IPS DF 4.7 (cell line): ENCODE measurements around the gene ADCY4.

Experiments
- DNase-seq: peaks from one replicate; pipeline ENCODE4 v3.0.0-alpha.2; 2013; ENCODE audit warnings: low spot score; ENCODE audit errors: extremely low read depth

ADCY4 gene

GRCh38 chr14:24317141-24317928, 17.5 kb downstream of the ADCY4 start:
- DNase-seq, result no peak

- no peak for DNase-seq
Measured at GRCh38 chr14:24316597-24316950, 18.3 kb downstream of the ADCY4 start.

DNA sequence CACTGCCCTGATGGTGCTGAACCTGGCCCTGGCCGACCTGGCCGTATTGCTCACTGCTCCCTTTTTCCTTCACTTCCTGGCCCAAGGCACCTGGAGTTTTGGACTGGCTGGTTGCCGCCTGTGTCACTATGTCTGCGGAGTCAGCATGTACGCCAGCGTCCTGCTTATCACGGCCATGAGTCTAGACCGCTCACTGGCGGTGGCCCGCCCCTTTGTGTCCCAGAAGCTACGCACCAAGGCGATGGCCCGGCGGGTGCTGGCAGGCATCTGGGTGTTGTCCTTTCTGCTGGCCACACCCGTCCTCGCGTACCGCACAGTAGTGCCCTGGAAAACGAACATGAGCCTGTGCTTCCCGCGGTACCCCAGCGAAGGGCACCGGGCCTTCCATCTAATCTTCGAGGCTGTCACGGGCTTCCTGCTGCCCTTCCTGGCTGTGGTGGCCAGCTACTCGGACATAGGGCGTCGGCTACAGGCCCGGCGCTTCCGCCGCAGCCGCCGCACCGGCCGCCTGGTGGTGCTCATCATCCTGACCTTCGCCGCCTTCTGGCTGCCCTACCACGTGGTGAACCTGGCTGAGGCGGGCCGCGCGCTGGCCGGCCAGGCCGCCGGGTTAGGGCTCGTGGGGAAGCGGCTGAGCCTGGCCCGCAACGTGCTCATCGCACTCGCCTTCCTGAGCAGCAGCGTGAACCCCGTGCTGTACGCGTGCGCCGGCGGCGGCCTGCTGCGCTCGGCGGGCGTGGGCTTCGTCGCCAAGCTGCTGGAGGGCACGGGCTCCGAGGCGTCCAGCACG, 18.9 kb downstream of the ADCY4 start:
- no peak for DNase-seq

- DNase-seq, result no peak
Measured at GRCh38 chr14:24315243-24315806, 19.5 kb downstream of the ADCY4 start.

DNA sequence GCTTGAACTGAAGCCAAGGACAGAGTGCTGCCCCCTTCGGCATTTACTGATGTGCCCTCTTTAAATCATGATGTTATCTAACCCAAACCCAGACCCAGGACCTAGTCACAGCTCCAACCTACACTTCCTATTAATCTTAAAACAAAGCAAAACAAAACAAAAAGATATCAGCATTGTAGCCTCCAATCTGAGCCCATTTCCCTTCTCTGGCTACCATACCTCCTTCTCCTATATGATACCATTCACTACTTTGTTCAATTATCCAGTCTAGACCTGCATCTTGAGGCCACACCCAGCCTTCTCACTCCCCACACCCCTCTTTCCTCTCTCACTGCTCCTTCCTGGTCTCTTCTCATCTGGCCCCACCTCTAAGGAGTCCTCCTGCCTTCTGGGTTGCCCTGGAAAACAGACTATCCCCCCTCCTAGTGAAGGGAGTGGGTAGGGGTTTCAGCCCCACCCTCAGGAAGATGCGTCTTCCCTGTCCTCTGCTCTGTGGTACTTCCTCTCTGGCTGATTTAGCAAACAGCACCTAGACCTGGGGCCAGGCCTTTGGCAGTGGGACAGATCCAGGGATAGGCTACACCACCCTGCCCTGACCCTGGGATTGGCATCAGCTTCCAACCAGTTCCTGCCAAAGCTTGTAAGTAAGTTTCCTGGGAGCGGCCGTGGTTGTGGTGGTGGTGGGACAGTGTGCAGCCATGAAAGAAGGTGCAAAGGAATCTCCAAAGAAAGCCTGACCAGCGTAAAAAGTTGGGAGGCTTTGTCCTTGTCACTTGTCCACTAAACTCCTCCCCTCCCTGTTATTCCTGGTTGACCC, 20.3 kb downstream of the ADCY4 start:
- no peak for DNase-seq

- no peak for DNase-seq
Measured at GRCh38 chr14:24313913-24314312, 21.0 kb downstream of the ADCY4 start.

DNA sequence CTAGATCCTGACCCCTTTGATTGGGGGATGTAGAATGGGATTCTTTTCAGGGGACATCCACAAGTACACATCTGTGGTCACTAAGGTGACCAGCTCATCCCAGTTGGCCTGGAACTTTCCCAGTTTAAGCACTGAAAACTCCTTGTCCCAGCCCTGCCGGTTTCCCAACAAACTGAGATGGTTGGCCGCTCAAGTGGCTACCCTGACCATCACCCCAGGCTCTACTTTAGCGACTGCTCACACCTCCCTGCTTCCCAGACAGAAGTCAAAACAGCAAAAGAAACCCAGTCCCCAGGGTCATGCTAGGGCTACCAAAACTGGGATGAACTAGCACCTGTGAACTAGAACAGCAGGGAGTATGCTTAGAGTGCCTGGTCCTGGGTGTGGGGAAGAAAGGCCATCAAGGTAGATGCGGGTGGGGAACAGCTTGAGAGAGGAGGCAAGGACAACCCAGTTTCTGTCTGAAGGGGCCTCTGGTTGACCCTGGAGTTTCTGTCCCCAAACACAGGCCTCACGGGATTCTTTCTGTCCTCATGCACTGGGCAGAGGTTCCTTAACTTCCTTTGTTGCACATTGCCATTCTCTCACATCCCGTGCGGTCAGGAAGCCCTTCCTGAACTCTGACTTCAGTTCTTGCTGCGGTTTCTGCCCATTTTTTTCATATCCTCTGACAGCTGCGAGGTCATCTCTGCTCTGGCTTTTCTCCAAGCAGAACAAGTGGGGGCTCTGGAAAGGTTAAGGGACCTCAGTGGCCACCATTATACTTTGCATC, 21.9 kb downstream of the ADCY4 start:
- no peak for DNase-seq

- no peak for DNase-seq
Measured at GRCh38 chr14:24311837-24312615, 22.8 kb downstream of the ADCY4 start.

- DNase-seq, result no peak
Measured at GRCh38 chr14:24310646-24311604, 23.9 kb downstream of the ADCY4 start, which contains the start of gene LTB4R. TSS of gene LTB4R (plus strand) at chr14:24311502. CDS start at chr14:24315652, 4,150 bp downstream.

- DNase-seq, result no peak
Measured at GRCh38 chr14:24310265-24310645, 24.6 kb downstream of the ADCY4 start.

DNA sequence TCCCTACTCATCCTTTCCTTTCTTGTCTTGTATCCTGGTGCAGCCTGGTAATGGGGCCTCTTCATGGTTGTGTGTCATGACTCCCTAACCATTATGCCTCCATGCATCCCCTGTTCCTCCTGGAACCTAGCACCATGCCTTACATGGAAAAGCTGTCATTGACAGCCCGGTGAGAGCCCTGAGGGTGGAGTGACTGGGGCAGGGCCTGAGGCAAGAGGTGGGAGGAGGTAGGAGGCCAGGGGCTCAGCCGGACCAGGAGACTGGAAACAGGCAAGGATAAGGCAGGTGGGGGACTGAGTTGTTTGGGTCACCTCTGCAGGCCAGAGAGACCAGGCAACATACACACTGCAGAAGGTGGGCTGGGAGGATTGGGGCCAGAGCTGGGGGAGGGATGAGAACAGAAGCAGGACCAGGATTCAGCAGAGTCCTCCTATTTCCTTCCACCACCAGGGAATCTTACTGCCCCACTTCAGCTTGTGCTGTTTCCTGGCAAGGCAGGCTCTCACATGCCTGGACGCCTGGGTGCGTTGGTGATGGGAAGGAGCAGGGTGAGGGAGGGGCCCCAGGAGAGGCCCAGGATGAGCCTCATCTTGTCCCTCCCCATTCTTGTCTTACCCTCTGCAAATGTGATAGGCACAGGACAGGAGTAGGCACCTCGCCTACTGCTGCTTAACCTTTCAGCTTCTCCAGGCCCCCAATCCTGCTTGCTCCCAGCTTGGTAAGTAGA, 25.2 kb downstream of the ADCY4 start, which contains the start of gene LTB4R2:
Gene LTB4R2, plus strand, starts transcription at position 603 of the 727 bp plus-strand sequence. CDS start 525 bp downstream, outside the sequence.
- no peak for DNase-seq

- DNase-seq, result no peak
Measured at GRCh38 chr14:24308342-24309124, 26.3 kb downstream of the ADCY4 start.

- DNase-seq, result no peak
Measured at GRCh38 chr14:24307575-24308341, 27.1 kb downstream of the ADCY4 start, which contains the start of gene CIDEB. TSS of gene CIDEB (minus strand) at chr14:24307977. CDS start at chr14:24307858, 119 bp downstream.

GRCh38 chr14:24307156-24307574, 27.7 kb downstream of the ADCY4 start:
- DNase-seq, result no peak

- DNase-seq, result no peak
Measured at GRCh38 chr14:24304019-24304387, 30.9 kb downstream of the ADCY4 start.

- DNase-seq, result no peak
Measured at GRCh38 chr14:24300326-24300980, 34.4 kb downstream of the ADCY4 start.
